GM19025 (cell line): ENCODE data around the gene ACRV1.
"Not testable (repeated sequence)": the region's sequence is repeated elsewhere in the genome, so short reads cannot be mapped to it uniquely, and the experiment has no call there.

Experiments used
- ATAC-seq: cut with Tn5 transposase; IDR thresholded peaks from one replicate; pipeline ENCODE4 v1.9.1; 2021; ENCODE audit warnings: mild to moderate bottlenecking, low read depth, moderate library complexity; ENCODE audit not compliant: unreplicated experiment

The ACRV1 gene

DNA sequence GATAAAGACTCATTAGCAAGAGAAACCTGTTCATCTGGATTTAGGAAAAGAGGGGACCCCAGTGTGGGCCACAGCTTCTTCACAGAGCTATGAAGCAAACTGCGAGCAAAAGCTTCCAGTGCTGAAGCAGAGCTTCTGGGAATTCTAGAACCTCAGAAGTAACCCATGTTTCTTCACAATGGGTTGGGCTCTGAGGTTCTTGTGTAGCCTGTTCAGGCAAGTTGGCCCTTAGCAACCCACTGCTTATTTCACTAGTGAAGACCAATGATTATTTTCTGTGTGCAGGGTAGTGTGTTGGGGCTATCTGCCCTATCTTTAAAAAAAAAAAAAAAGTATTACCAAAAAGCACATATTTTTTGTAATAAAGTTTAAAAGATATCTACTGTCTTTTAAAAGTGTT is at the start of gene ACRV1:
Gene ACRV1 (minus strand): TSS at position 101 of the 400 bp plus-strand sequence. CDS start 67 bp downstream, at position 34.
- ATAC-seq, result no peak

- no peak for ATAC-seq
Observed at GRCh38 chr11:125728969-125729368, 48.3 kb upstream of the ACRV1 start.

DNA sequence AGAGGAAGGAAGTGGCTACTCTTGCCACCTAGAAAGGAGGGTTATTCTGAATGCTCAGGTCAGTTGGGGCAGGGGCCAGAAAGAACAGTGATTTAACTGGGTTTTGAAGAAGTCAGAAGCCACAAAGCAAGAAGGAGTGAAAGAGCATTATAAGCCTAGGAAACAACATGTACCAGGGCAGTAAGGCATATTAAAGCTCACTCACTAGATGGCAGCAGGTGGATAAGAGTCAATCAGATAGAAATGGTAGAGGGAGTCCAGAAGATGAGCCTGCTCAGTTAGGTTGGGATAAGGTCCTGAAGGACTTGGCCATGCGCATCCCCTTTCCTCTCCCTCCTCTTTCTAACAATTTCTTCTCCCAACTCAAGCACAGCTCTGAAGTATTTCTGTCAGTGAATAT is 43.5 kb upstream of the ACRV1 start:
- ATAC-seq, result no peak

GRCh38 chr11:125720781-125721180 is 40.1 kb upstream of the ACRV1 start:
- no peak for ATAC-seq

DNA sequence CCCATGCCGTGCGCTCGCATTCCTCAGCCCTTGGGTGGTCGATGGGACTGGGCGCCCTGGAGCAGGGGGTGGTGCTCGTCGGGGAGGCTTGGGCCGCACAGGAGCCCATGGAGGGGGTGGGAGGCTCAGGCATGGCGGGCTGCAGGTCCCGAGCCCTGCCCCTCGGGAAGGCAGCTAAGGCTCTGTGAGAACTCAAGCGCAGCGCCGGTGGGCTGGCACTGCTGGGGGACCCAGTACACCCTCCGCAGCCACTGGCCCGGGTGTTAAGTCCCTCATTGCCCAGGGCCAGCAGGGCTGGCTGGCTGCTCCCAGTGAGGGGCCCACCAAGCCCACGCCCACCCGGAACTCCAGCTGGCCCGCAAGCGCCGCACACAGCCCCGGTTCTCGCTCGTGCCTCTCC is 24.0 kb upstream of the ACRV1 start:
- not testable (repeated sequence) for ATAC-seq

DNA sequence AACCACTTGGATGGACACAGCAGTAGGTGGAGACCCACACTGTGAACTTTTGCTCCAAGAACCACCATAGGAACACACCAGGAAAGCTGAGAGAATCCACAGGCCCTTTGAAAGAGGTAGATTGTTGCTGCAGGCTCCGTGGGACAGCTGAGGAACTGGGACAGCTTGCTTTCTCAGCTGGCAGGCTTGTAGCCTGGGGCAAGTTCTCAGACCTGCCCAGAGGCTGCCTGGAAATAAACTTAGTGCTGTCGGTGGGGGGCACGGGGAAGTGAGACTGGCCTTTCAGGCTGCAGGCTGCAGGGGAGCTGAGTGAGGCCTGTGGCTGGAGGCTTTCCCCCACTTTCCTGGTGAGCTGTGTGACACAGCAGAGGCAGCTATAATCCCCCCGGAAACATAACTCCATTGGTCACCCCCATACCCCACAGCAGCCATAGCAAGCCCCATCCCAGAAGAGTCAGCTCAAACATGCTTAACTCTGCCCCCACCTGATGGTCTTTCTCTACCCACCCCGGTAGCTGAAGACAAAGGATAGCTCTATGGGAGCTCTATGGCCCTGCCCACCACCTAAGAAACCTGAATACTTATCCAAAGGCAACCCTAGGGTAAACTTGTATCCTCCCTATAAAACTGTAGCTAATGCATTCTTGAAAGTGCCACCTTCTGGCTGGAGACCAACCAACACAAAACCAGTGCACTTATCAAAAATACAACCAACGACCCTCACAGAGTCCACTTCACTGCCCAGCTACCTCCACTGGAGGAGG is 21.4 kb upstream of the ACRV1 start:
- no peak for ATAC-seq

DNA sequence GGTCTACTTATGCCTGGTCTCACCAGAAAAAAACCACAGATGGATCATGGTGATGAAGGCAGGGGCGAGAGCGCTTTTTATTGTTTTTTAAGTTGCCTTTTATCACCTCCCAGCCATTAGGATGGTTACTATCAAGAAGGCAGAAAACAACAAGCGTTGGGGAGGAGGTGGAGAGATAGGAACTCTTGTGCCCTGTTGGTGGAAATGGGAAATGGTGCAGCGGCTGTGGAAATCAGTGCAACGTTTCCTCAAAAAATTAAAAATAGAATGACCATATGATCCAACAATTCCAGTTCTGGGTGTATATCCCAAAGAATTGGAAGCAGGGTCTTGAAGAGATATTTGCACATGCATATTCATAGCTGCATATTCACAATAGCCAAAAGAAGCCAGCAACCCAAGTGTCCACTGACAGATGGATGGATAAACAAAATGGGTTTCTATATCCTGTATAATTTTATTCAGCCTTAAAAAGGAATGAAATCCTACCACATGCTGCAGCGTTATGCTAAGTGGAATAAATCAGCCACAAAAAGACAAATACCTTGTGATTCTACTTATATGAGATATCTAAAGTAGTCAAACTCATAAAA is 20.5 kb upstream of the ACRV1 start:
- ATAC-seq, result no peak

DNA sequence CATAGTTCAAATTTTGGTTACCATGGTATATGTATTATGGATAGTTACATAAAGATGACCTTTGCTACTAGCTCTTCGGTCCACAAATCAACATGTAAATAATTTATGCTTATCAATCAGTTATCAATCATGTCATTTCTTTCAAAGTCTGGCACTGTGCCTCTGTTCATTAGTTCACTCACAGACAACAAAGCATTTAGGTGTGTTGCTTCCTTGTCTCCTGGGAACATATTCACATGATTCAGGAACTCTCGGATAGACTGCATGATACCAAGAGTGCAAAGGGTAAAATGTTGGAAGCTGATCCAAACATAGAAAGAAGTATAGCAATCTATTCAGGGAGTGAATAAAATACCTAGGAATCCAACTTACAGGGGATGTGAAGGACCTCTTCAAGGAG is 14.3 kb upstream of the ACRV1 start:
- no peak for ATAC-seq

DNA sequence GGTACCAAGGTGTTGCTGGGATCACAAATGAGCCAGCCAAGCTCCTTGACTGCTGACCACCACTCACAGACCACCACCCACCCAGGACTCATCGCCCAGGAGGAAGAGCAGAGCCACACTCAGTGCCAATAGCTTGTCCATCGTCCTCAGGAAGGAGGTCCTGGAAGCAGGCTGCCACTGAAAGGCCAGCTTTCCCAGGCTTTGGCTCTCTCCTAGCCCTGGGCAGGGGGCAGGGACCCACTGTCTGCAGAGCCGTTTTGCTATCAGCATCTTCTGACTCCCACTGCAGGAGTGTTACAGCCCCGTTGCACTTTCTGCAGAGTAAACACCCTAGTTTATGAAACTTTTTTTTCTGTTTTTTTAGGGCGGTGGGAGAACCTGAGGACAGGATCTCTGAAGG is 12.2 kb upstream of the ACRV1 start:
- no peak for ATAC-seq

GRCh38 chr11:125690006-125690405 is 9.4 kb upstream of the ACRV1 start:
- no peak for ATAC-seq

- no peak for ATAC-seq
Observed at GRCh38 chr11:125689274-125689859, 8.7 kb upstream of the ACRV1 start.

DNA sequence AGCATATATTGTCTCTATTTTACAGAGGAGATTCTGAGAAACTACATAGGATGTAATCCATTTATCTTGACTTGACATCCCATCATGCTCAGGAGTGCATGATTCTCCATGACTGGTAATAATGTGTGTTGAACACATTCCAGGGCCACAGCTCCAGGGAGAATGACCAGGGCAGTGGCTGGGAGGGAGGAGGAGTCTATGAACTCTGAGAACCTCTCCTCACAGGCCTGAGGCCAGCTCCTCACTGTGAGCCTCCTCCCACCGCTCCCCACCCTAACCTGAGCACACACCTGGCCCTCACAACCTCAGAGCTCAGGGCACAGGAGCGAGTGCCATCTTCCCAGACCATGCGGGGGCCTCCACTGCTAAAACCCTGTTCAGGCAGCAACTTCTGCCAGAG is 8.0 kb upstream of the ACRV1 start:
- no peak for ATAC-seq

- ATAC-seq, result no peak
Observed at GRCh38 chr11:125688066-125688465, 7.4 kb upstream of the ACRV1 start.

GRCh38 chr11:125685228-125685627 is 4.6 kb upstream of the ACRV1 start:
- no peak for ATAC-seq

- ATAC-seq, result no peak
Observed at GRCh38 chr11:125679837-125680236, 810 bp downstream of the ACRV1 start.

- ATAC-seq, result no peak
Observed at GRCh38 chr11:125679397-125679796, 1.2 kb downstream of the ACRV1 start.

DNA sequence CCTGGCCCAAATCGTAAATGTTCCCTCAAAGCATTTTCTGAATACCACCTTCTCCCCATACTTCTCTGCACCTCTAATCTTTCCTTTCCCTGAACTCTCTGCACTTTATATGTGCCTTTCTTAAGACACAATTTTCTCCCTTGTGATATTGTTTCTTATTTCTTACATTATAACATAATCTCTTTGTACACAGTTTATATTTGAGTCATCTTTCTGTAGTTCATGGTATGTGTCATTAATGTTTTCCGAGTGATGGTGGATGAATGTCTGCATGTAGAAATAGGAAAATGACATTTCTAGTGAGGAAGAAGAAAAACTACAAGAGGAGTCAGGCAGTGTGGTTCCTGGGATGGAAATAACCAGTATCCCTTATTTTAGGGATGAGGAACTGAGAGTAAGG is 5.5 kb downstream of the ACRV1 start:
- no peak for ATAC-seq

DNA sequence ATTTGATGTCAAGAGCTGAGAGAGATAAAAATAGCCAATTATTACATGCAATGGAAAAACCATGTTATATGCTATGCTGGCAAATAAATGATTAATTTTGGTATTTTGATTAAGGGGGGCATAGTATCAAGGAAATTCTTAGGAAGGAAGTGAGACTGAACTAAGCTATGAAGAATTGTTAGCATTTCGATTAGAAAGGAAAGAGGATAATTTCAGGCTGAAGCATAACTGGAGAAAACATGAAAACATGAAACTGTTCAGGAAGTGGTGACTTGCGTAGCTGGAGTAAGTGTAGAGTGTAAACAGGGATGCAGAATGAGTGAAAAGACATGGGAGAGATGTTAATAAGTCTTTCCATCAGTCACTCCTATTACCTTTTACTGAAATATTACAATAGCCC is 6.4 kb downstream of the ACRV1 start:
- ATAC-seq, result no peak

- no peak for ATAC-seq
Observed at GRCh38 chr11:125671561-125671960, 9.1 kb downstream of the ACRV1 start.

- no peak for ATAC-seq
Observed at GRCh38 chr11:125670172-125670571, 10.5 kb downstream of the ACRV1 start.

GRCh38 chr11:125667151-125667550 is 13.5 kb downstream of the ACRV1 start:
- ATAC-seq, result no peak

GRCh38 chr11:125663910-125664309 is 16.7 kb downstream of the ACRV1 start:
- no peak for ATAC-seq
